Transverse colon (tissue), 3 donors: Measurements from ENCODE around the gene MAP2K5.

ENCODE experiments used
- CTCF ChIP-seq, 5 experiments: fragments of 200-600 bp in 3 of 5; fragments of 450-650 bp in 2 of 5; sonication (generic) in 3 of 5; IDR thresholded peaks; 1 replicate in 2 of 5; 2 replicates in 3 of 5; pipeline ENCODE4 v1.5.1; 2016 to 2017; ENCODE audit warnings: antibody characterized with exemption in 5 of 5, inconsistent platforms in 3 of 5, mild to moderate bottlenecking in 2 of 5, moderate library complexity in 1 of 5
- EP300 ChIP-seq: sonication (generic); formaldehyde crosslinking; IDR thresholded peaks from one replicate; pipeline ENCODE4 v1.6.1; 2017; ENCODE audit warnings: antibody characterized with exemption, low read depth

GRCh38 chr15:67685716-67686115 is 143.2 kb downstream of the MAP2K5 start:
- TF ChIP-seq CTCF (IDR thresholded peaks at IDR 0.05) (no peak), EP300 (no peak)
